ENCODE measurements around the gene CEP170.
"Not testable (repeated sequence)": the region's sequence is repeated elsewhere in the genome, so short reads cannot be mapped to it uniquely, and the experiment has no call there.

Gene CEP170

GRCh38 chr1:243230914-243231313 lies 24.2 kb downstream of the CEP170 start:
- no peak for DNase-seq

GRCh38 chr1:243229526-243229925 lies 25.6 kb downstream of the CEP170 start:
- no peak for DNase-seq

- no peak for DNase-seq
Observed at GRCh38 chr1:243227622-243228021, 27.5 kb downstream of the CEP170 start.

GRCh38 chr1:243218059-243218458 lies 37.0 kb downstream of the CEP170 start:
- no peak for DNase-seq

GRCh38 chr1:243217349-243217748 lies 37.7 kb downstream of the CEP170 start:
- DNase-seq: no peak

GRCh38 chr1:243216741-243217140 lies 38.3 kb downstream of the CEP170 start:
- DNase-seq: no peak

- DNase-seq: not testable (repeated sequence)
Observed at GRCh38 chr1:243215276-243215875, 39.7 kb downstream of the CEP170 start.

GRCh38 chr1:243213045-243213787 lies 41.9 kb downstream of the CEP170 start:
- no peak for DNase-seq

GRCh38 chr1:243211984-243212383 lies 43.1 kb downstream of the CEP170 start:
- DNase-seq: not testable (repeated sequence)

- DNase-seq: not testable (repeated sequence)
Observed at GRCh38 chr1:243205026-243205501, 50.0 kb downstream of the CEP170 start.

GRCh38 chr1:243204336-243204735 lies 50.7 kb downstream of the CEP170 start:
- not testable (repeated sequence) for DNase-seq

GRCh38 chr1:243203196-243203595 lies 51.9 kb downstream of the CEP170 start:
- DNase-seq: not testable (repeated sequence)

GRCh38 chr1:243201316-243201715 lies 53.8 kb downstream of the CEP170 start:
- not testable (repeated sequence) for DNase-seq

GRCh38 chr1:243197524-243197923 lies 57.6 kb downstream of the CEP170 start:
- DNase-seq: not testable (repeated sequence)

GRCh38 chr1:243193330-243193729 lies 61.8 kb downstream of the CEP170 start:
- DNase-seq: not testable (repeated sequence)

- not testable (repeated sequence) for DNase-seq
Observed at GRCh38 chr1:243186201-243186995, 68.7 kb downstream of the CEP170 start.

GRCh38 chr1:243184787-243185186 lies 70.3 kb downstream of the CEP170 start:
- not testable (repeated sequence) for DNase-seq

GRCh38 chr1:243183661-243184060 lies 71.4 kb downstream of the CEP170 start:
- not testable (repeated sequence) for DNase-seq

- not testable (repeated sequence) for DNase-seq
Observed at GRCh38 chr1:243183176-243183575, 71.9 kb downstream of the CEP170 start.

- DNase-seq: no peak
Observed at GRCh38 chr1:243179720-243180119, 75.4 kb downstream of the CEP170 start.

- not testable (repeated sequence) for DNase-seq
Observed at GRCh38 chr1:243177792-243178191, 77.3 kb downstream of the CEP170 start.

- DNase-seq: not testable (repeated sequence)
Observed at GRCh38 chr1:243173758-243174369, 81.2 kb downstream of the CEP170 start.

- DNase-seq: not testable (repeated sequence)
Observed at GRCh38 chr1:243164911-243165310, 90.2 kb downstream of the CEP170 start.
